NCI-H1930 (cell line): ENCODE measurements around the gene MYADML2.
"Not testable (repeated sequence)": the region's sequence is repeated elsewhere in the genome, so short reads cannot be mapped to it uniquely, and the experiment has no call there.

Experiments
- DNase-seq, 2 experiments: peaks; one replicate each; lab custom pipeline; 2025; lab: John Stamatoyannopoulos, UW

The MYADML2 gene, protein sequence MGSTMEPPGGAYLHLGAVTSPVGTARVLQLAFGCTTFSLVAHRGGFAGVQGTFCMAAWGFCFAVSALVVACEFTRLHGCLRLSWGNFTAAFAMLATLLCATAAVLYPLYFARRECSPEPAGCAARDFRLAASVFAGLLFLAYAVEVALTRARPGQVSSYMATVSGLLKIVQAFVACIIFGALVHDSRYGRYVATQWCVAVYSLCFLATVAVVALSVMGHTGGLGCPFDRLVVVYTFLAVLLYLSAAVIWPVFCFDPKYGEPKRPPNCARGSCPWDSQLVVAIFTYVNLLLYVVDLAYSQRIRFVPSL

DNA sequence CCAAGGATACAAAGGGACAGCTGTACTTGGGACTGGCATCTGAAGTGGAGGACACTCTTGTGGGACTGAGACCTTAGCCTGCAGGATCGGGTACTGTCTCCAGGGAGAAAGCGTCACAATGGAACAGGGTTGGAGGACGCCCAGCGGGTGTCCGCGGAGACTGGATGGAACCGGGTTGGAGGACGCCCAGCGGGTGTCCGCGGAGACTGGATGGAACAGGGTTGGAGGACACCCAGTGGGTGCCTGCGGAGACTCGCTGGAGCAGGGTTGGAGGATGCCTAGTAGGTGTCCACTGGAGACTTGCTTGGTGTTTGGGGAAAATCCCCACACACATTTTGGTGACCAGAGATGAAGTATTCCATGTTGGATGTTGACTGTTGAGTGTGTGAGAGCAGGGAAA, at the start of gene MYADML2:
MYADML2 (minus strand) TSS at position 45 of the 400 bp plus-strand sequence. CDS start 5,492 bp downstream, outside the sequence.
- no peak for DNase-seq

- DNase-seq = no peak
Measured at GRCh38 chr17:81996232-81996756, 49.3 kb upstream of the MYADML2 start.

GRCh38 chr17:81995463-81996231, 48.6 kb upstream of the MYADML2 start:
- no peak for DNase-seq

- DNase-seq = no peak
Measured at GRCh38 chr17:81994593-81995462, 47.8 kb upstream of the MYADML2 start.

- no peak for DNase-seq
Measured at GRCh38 chr17:81993729-81994592, 46.9 kb upstream of the MYADML2 start.

DNA sequence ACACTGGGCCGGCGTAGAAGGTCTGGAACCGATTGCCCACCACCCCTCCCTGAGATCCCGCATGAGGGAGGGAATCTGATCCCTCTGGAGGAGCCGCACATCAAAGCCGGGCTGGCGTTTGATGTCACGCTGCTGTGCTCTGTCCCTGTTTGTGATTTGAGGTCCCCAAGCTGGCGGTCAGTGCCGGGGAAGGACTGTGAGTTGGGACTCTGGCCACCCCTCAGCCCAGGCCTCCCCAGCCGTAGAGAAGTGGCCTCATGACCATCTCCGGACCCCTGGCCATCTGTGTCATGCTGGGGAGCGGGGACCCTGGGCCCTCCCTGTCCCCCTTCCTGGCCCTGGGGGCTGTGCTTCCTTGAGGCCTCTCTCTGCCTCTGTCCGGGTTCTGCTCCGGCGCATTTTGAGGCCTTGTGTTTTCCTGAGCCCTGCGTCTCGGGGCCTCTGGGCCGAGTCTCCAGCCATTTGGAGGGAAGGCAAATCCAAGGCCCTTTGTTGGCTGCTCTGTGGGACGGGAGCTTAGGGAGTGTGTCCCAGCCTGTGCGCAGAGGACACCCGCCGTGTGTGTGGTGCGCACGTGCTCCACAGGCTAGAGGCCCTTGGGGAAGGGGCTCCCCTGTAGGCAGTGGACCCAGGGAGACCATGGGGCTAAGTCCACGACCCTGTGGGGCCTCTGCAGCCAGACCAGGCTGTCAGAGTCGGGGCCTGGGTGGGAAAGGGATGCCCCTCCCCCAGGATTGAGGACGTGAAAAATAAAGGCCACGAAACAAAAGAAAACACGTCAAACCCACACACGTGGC, 45.5 kb upstream of the MYADML2 start:
- no peak for DNase-seq

DNA sequence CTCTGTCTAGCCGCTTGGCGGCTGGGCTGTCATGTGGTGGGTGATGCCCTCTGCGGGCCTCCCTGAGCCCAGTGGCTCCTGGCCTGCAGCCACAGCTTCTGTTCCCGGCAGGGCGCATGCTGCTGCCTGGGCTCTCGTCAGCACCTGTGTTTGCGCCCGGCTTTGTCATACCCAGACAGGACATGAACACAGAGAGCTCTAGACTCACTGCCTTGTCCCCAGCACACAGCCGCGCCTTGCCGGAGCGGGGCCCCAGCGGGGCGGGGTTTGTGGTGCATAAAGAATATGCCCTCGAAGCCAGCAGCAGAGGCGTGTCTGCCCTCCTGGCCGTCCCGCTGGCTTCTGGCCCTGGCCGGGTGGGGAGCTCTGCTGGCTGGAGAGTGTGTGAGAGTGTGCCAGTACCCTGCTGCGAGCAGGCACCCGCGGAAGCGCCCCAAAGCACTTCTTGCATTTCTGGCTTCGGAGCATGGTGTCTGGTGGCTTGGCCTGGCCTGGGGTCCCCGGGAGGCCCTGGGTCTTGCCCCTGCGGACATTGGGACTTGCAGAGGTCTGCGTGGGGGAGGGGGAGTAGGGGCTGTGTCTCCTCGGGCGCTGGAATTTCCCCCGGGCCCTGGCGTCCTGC, 44.8 kb upstream of the MYADML2 start:
- DNase-seq = no peak

DNA sequence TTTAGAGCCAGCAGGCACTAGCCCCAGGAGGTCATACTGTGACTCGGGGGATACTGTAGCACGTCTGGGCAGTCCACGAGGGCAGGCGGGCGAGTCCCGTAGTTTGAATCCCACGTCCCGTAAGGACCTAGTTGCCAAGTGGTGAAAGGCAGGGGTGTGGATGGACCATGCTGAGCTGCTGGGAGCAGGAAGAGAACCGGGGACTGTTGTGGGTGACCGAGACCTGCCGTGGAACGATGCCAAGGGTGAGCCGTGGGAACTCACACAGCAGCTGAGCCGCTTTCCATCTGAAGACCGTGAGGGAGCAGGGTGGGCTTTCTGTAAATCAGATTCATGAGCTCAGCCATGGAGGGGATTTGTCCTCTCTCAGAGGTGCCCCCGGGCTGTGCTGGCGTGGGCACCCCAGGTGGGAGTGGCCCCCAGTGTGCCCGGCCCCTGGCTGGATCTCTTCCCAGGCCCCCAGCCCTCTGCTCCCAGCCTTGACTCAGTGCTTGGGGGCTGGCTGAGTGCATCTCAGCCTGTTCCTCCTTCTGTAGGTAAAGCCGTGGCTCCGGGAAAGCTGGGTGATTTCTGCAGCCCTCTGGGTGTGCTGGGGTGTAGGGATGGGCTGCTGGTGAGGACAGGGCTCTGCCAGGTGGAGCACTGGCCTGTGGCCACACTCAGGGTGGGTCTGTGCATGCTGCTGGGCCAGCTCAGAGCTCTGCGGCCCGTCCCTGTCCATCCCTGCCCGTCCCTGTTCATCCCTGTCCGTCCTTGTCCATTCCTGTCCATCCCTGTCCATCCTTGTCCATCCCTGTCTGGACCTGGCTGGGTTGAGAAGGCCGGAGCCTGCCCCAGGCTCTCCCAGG, 44.0 kb upstream of the MYADML2 start:
- DNase-seq = no peak

DNA sequence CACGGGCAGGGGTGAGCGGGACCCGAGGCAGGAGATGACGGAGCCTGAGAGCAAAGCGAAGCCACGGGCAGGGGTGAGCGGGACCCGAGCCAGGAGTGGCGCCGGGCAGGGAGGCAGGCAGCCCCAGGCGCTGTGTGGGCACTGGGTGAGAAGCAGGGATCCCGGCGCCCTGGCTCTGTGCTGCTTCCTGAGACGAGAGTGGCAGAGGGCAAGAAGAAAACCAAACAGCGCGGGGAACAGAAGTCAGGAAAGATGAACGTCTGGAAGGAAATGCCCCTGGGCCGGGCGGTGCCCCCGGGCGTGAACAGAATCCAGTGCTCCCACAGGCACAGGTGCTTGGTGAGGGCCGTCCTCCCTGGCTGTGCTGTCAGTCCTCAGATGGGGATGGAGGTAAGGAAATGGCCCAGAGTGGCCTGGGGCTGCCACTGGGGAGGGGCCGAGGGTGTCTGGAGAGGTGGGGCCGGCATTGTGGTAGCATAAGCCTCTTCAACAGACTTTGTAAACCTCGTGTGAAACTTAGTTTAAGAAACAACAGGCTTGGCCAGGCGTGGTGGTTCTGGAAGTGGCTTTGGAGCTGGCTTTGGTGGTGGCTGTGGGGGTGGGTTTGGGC, 40.2 kb upstream of the MYADML2 start:
- DNase-seq = no peak

DNA sequence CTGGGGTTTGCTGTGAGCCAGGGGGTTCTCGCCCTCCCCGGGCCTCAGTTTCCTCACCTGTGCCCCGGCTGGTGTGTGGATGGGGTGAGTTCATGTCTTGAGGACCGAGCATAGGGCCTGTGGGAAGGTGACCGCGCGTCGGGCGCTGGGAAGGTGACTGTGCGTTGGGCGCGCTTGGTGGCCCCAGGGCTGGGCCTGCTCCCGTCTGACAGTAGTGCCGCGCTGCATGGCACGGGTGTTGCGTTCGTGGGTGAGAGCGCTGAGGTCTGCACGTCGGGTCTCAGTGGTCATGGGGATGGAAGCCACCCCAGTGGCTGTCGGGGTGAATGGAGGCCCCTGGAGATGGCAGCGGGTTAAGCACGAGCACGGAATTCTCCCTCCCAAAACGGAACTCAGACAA, 39.6 kb upstream of the MYADML2 start:
- DNase-seq = no peak

GRCh38 chr17:81984773-81985410, 37.9 kb upstream of the MYADML2 start:
- DNase-seq = no peak

GRCh38 chr17:81983639-81984373, 36.8 kb upstream of the MYADML2 start:
- DNase-seq = no peak

DNA sequence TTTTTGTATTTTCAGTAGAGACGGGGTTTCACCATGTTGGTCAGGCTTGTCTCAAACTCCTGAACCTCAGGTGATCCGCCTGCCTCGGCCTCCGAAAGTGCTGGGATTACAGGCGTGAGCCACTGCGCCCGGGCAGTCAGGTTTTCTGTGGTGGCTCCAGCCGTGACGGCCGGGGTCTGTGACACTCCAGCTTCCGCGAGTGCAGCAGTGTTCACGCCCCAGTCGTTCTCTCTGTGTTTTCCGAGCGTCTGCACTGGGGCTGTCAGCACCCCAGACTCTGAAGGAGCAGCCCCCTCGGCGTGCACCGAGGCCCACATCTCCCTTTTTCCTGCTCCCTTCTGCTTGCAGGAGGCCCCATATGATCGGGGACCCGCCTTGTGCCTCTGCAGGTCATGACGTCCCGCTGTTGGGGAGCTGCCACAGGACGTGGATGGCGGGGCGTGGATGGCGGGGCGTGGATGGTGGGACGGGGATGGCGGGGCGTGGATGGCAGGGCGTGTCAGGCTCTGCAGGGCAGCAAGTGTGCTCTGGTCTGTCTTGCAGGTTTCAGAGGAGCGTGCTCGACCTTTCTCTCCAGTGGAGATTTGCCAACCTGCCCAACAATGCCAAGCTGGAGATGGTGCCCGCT, 36.1 kb upstream of the MYADML2 start:
- no peak for DNase-seq

- not testable (repeated sequence) for DNase-seq
Measured at GRCh38 chr17:81981511-81981910, 34.5 kb upstream of the MYADML2 start.

GRCh38 chr17:81980707-81981343, 33.8 kb upstream of the MYADML2 start:
- DNase-seq = no peak

DNA sequence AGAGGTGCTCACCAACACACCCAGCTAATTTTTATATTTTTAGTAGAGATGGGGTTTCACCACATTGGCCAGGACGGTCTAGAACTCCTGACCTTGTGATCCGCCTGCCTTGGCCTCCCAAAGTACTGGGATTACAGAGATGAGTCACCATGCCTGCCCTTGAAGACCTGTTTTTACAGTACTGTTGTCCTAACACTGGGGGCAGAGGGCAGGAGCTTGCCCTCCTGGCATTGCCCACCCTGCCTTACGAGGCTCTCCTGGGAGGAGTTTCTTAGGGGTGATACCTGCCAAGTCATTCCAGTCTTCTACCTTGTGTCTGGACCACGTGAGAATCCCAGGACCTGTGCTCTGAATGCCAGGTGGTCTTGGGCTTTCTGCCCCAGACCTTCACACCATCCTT, 33.1 kb upstream of the MYADML2 start:
- no peak for DNase-seq
